Peyer's patch (tissue), 4 donors: ENCODE measurements around the gene PDZD7.

ENCODE experiments used
- POLR2A ChIP-seq, 2 donors: fragments of 450-650 bp; IDR thresholded peaks; one replicate each; pipeline ENCODE4 v1.5.1; 2017; ENCODE audit warnings: antibody characterized with exemption in 2 of 2, mild to moderate bottlenecking in 2 of 2, moderate library complexity in 2 of 2
- TF ChIP-seq, protein P1 (sequence below), 6 experiments: fragments of 450-650 bp in 4 of 6; fragments of 200-600 bp in 2 of 6; sonication (generic) in 1 of 6; IDR thresholded peaks; one replicate each; pipeline ENCODE4 v1.5.1; 2017 to 2019; ENCODE audit warnings: antibody characterized with exemption in 6 of 6, mild to moderate bottlenecking in 3 of 6, moderate library complexity in 1 of 6

DNA sequence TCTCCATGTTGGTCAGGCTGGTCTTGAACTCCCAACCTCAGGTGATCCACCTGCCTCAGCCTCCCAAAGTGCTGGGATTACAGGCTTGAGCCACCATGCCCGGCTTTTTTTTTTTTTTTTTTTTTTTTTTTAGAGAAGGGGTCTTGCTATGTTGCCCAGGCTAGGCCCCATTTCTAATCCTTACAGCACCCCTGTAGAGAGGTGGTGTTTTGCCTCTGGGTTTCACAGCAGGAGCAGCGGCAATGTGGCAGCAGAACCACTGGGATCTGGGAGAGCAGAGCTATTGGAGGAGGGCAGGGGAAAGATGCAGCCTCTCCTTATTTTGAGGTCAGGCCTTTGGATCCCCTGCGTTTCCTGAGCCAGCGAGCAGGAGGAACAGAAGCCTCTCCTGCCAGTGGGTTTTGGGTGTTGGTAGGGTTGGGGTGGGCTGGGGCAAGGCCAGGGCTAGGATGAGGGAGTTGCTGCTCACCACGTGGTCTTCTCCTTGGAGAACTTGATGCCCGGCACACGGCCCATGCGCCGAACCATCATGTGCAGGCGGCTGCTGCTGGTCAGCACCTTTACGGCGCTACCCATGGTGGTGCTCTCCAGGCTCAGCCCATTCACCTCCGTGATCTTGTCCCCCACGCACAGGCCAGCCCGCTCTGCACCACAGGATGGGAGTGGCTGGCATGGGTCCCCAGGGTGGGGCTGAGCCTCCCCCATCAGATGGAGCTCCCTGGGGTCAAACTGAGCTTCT is 7.8 kb downstream of the PDZD7 start:
- TF ChIP-seq, protein P1, sequence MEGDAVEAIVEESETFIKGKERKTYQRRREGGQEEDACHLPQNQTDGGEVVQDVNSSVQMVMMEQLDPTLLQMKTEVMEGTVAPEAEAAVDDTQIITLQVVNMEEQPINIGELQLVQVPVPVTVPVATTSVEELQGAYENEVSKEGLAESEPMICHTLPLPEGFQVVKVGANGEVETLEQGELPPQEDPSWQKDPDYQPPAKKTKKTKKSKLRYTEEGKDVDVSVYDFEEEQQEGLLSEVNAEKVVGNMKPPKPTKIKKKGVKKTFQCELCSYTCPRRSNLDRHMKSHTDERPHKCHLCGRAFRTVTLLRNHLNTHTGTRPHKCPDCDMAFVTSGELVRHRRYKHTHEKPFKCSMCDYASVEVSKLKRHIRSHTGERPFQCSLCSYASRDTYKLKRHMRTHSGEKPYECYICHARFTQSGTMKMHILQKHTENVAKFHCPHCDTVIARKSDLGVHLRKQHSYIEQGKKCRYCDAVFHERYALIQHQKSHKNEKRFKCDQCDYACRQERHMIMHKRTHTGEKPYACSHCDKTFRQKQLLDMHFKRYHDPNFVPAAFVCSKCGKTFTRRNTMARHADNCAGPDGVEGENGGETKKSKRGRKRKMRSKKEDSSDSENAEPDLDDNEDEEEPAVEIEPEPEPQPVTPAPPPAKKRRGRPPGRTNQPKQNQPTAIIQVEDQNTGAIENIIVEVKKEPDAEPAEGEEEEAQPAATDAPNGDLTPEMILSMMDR (IDR thresholded peaks at IDR 0.05) = no peak
- no peak for TF ChIP-seq POLR2A (IDR thresholded peaks at IDR 0.05)
